PFSK-1 (cell line): ENCODE measurements around the gene HES7.

Experiments
- FOXP2 ChIP-seq: optimal IDR thresholded peaks from 2 replicates; pipeline ENCODE3; 2011; ENCODE audit warnings: borderline replicate concordance, control low read depth, inconsistent platforms; ENCODE audit not compliant: insufficient read depth; ENCODE audit errors: extremely low read length, extremely low read depth
- POLR2AphosphoS5 ChIP-seq: IDR thresholded peaks from 2 replicates; pipeline ENCODE4 v1.6.1; 2012; ENCODE audit warnings: low read depth, mild to moderate bottlenecking, control low read depth, low read length, moderate library complexity
- REST ChIP-seq, 2 experiments: IDR thresholded peaks; 2 replicates each; pipeline versions ENCODE4 v1.6.1 to v1.8.0; 2011 to 2012; ENCODE audit warnings: low read depth in 2 of 2, low read length in 2 of 2, control low read depth in 1 of 2, inconsistent platforms in 1 of 2, mild to moderate bottlenecking in 1 of 2, moderate library complexity in 1 of 2; ENCODE audit not compliant: insufficient read depth in 1 of 2
- SIN3A ChIP-seq: IDR thresholded peaks from 2 replicates; pipeline ENCODE4 v1.6.1; 2012; ENCODE audit warnings: mild to moderate bottlenecking, low read length, moderate library complexity, borderline replicate concordance; ENCODE audit not compliant: insufficient read depth
- TAF1 ChIP-seq: IDR thresholded peaks from 2 replicates; pipeline ENCODE4 v1.6.1; 2012; ENCODE audit warnings: low read length, control low read depth, borderline replicate concordance; ENCODE audit not compliant: insufficient read depth

HES7 gene

GRCh38 chr17:8104911-8105310 is 19.0 kb downstream of the HES7 start:
- TF ChIP-seq TAF1, result no peak

- TF ChIP-seq TAF1, result no peak
These were observed 20.4 kb downstream of the HES7 start for GRCh38 chr17:8103549-8103948.

GRCh38 chr17:8101721-8102120 is 22.2 kb downstream of the HES7 start:
- no peak for TF ChIP-seq POLR2AphosphoS5

- TF ChIP-seq SIN3A (no peak), REST (IDR thresholded peaks at IDR 0.05; ENCODE audit: insufficient read depth in 1 of 2, low read depth in 2 of 2, low read length in 2 of 2) (no peak), TAF1 (no peak), FOXP2 (no peak), POLR2AphosphoS5 (no peak)
These were observed 23.1 kb downstream of the HES7 start for GRCh38 chr17:8100763-8101162.

- TF ChIP-seq TAF1, result no peak
- no peak for TF ChIP-seq FOXP2
- TF ChIP-seq REST (IDR thresholded peaks at IDR 0.05; ENCODE audit: insufficient read depth in 1 of 2, low read depth in 2 of 2, low read length in 2 of 2), result no peak
- no peak for TF ChIP-seq SIN3A
- TF ChIP-seq POLR2AphosphoS5, result no peak
These were observed 23.8 kb downstream of the HES7 start for GRCh38 chr17:8100111-8100510.

GRCh38 chr17:8096541-8096940 is 27.4 kb downstream of the HES7 start:
- TF ChIP-seq REST (IDR thresholded peaks at IDR 0.05; ENCODE audit: insufficient read depth in 1 of 2, low read depth in 2 of 2, low read length in 2 of 2) (no peak), FOXP2 (no peak), SIN3A (no peak), POLR2AphosphoS5 (no peak), TAF1 (no peak)

GRCh38 chr17:8095361-8095760 is 28.5 kb downstream of the HES7 start:
- TF ChIP-seq REST (IDR thresholded peaks at IDR 0.05; ENCODE audit: insufficient read depth in 1 of 2, low read depth in 2 of 2, low read length in 2 of 2), result no peak
- TF ChIP-seq FOXP2, result no peak
- TF ChIP-seq POLR2AphosphoS5, result no peak
- TF ChIP-seq SIN3A, result no peak
- TF ChIP-seq TAF1, result no peak
